HG02798 (cell line): ENCODE results near the gene TUBA4B.

Source experiments
- ATAC-seq: cut with Tn5 transposase; IDR thresholded peaks from one replicate; pipeline ENCODE4 v1.9.1; 2021; ENCODE audit warnings: mild to moderate bottlenecking; ENCODE audit not compliant: unreplicated experiment, poor library complexity

The TUBA4B gene

GRCh38 chr2:219218217-219218731 is 34.8 kb upstream of the TUBA4B start:
- no peak for ATAC-seq

GRCh38 chr2:219218732-219219701 is 34.0 kb upstream of the TUBA4B start, which contains the start of gene ABCB6:
Gene ABCB6, minus strand, starts transcription at chr2:219218958. Its CDS starts 285 bp downstream, at chr2:219218673.
- ATAC-seq = peak; percentile 87

- no peak for ATAC-seq
Measured at GRCh38 chr2:219219784-219220532, 33.1 kb upstream of the TUBA4B start.

GRCh38 chr2:219220652-219221402 is 32.2 kb upstream of the TUBA4B start:
- no peak for ATAC-seq

GRCh38 chr2:219221957-219222518 is 31.0 kb upstream of the TUBA4B start:
- no peak for ATAC-seq

- ATAC-seq = no peak
Measured at GRCh38 chr2:219223831-219224610, 29.0 kb upstream of the TUBA4B start.

- ATAC-seq = no peak
Measured at GRCh38 chr2:219225350-219225749, 27.7 kb upstream of the TUBA4B start.

GRCh38 chr2:219228041-219228910 is 24.8 kb upstream of the TUBA4B start:
- ATAC-seq = no peak

GRCh38 chr2:219228911-219229304 is 24.1 kb upstream of the TUBA4B start:
- ATAC-seq = no peak

GRCh38 chr2:219229305-219230058 is 23.6 kb upstream of the TUBA4B start, which contains the start of the genes ANKZF1 and ATG9A:
Gene ANKZF1, plus strand, starts transcription at chr2:219229806. Its CDS starts 452 bp downstream, at chr2:219230258.
Gene ATG9A, minus strand, starts transcription at chr2:219229636. Its CDS starts 1,612 bp downstream, at chr2:219228024.
- ATAC-seq = peak; percentile 98

GRCh38 chr2:219230059-219230540 is 22.9 kb upstream of the TUBA4B start:
- no peak for ATAC-seq

GRCh38 chr2:219234331-219234730 is 18.7 kb upstream of the TUBA4B start:
- no peak for ATAC-seq

- ATAC-seq = no peak
Measured at GRCh38 chr2:219243291-219243761, 9.7 kb upstream of the TUBA4B start.

- no peak for ATAC-seq
Measured at GRCh38 chr2:219244789-219245147, 8.3 kb upstream of the TUBA4B start.

- peak; percentile 80 for ATAC-seq
Measured at GRCh38 chr2:219245148-219245898, 7.7 kb upstream of the TUBA4B start, which contains the start of the genes GLB1L and STK16. Gene GLB1L, minus strand, starts transcription at chr2:219245444. Its CDS starts 1,871 bp downstream, at chr2:219243573. Gene STK16, plus strand, starts transcription at chr2:219245479. Its CDS starts 521 bp downstream, at chr2:219246000.

GRCh38 chr2:219245899-219246230 is 7.2 kb upstream of the TUBA4B start:
- ATAC-seq = no peak
